Activated CD4-positive, alpha-beta T cell treated with anti-CD3 and anti-CD28 coated beads for 4 hours (primary cell): ENCODE data around the gene IFIT1.
"Not testable (repeated sequence)": the region's sequence is repeated elsewhere in the genome, so short reads cannot be mapped to it uniquely, and the experiment has no call there.

ENCODE experiments used
- DNase-seq, 2 donors: peaks; one replicate each; pipeline ENCODE4 v3.0.0-alpha.2; 2020

The IFIT1 gene

GRCh38 chr10:89444819-89445218, 52.4 kb downstream of the IFIT1 start:
- not testable (repeated sequence) for DNase-seq

GRCh38 chr10:89450901-89451300, 58.5 kb downstream of the IFIT1 start:
- no peak for DNase-seq

- DNase-seq, result no peak
Observed at GRCh38 chr10:89452193-89452592, 59.8 kb downstream of the IFIT1 start.

GRCh38 chr10:89454561-89455347, 62.3 kb downstream of the IFIT1 start:
- DNase-seq, result no peak
